ENCODE measurements around the gene DCLK1. TPM values are rescaled to one million over a fixed set of nuclear protein-coding genes. Genes with fewer than 3 reads are reported as not detected.

DCLK1 gene
- total and polyA plus RNA-seq, 10 of the 15 experiments (the other 5 are each of a cell fraction or from before 2014, with no cell fraction given): not detected

DNA sequence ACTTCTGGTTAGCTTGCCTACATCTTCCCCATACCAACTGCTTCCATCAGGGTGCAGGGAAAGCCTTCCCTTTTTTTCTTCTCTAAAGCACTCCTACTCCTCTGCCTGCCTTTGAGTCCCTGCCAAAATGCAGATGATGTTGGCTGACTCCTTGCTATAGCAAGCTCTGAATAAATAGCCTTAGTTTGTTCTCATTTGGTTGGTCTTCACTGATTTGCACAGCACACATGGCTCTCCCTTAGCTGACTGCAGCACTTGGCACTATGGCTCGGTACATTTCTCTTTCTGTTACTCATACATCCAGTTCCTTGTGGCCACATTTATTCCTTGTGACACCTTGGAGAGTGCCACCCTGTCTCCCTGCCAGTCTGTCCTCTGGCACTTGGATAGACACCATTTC, 249.8 kb downstream of the DCLK1 start:
- in situ Hi-C loops (cut with MboI): no loop called here
- no peak overlapping the region for H3K4me3 ChIP-seq
- H3K27me3 ChIP-seq (replicated peaks in 1 of 2; ENCODE audit: control insufficient read depth in 2 of 2, insufficient read depth in 2 of 2, low read length in 1 of 2): no peaks in the 10 kb centered on the region; a peak in 2 of 4 replicates
- POLR2A ChIA-PET: no interaction called here
- no TSS peak for BruUV-seq (replicated peaks)
- no peak for FAIRE-seq
- no peaks in the 10 kb centered on the region; the same call in 2 of the 3 replicates for H3K9me3 ChIP-seq (replicated peaks; ENCODE audit: control insufficient read depth, insufficient read depth, low read length)
- no peak overlapping the region for H2AFZ ChIP-seq (ENCODE audit: control insufficient read depth, low read depth, low read length)
- no peak overlapping the region for H3K4me2 ChIP-seq (ENCODE audit: control insufficient read depth, insufficient read depth)
- no peaks in the 10 kb centered on the region for H3K36me3 ChIP-seq (ENCODE audit: control insufficient read depth in 2 of 2, insufficient read depth in 2 of 2, low read length in 1 of 2)
- 0% methylated on average over 1 of the region's 1 CpG for WGBS (ENCODE audit: insufficient coverage, insufficient replicate concordance, low lambda C conversion rate, missing lambda C conversion rate)
- RAD21 ChIA-PET (ENCODE audit: unreplicated experiment): no interaction called here
- no peak for ATAC-seq
- no peaks in the 10 kb centered on the region for H3K4me1 ChIP-seq (ENCODE audit: control insufficient read depth, insufficient read depth, low read length)
- TF ChIP-seq, protein P1, sequence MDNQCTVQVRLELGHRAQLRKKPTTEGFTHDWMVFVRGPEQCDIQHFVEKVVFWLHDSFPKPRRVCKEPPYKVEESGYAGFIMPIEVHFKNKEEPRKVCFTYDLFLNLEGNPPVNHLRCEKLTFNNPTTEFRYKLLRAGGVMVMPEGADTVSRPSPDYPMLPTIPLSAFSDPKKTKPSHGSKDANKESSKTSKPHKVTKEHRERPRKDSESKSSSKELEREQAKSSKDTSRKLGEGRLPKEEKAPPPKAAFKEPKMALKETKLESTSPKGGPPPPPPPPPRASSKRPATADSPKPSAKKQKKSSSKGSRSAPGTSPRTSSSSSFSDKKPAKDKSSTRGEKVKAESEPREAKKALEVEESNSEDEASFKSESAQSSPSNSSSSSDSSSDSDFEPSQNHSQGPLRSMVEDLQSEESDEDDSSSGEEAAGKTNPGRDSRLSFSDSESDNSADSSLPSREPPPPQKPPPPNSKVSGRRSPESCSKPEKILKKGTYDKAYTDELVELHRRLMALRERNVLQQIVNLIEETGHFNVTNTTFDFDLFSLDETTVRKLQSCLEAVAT (IDR thresholded peaks at IDR 0.05): no peak
- no peak for TF ChIP-seq FOXK2 (IDR thresholded peaks at IDR 0.05)
- no peak for TF ChIP-seq CREM (IDR thresholded peaks at IDR 0.05; ENCODE audit: low read depth)
- no peak for TF ChIP-seq POLR2AphosphoS2 (IDR thresholded peaks at IDR 0.05; ENCODE audit: low read depth, low read length)
- no peak for TF ChIP-seq RAD51 (IDR thresholded peaks at IDR 0.05)
- TF ChIP-seq ZNF274 (IDR thresholded peaks at IDR 0.05; ENCODE audit: insufficient read depth, insufficient read length): no peak
- TF ChIP-seq NBN (IDR thresholded peaks at IDR 0.05): no peak
- TF ChIP-seq, protein P2, sequence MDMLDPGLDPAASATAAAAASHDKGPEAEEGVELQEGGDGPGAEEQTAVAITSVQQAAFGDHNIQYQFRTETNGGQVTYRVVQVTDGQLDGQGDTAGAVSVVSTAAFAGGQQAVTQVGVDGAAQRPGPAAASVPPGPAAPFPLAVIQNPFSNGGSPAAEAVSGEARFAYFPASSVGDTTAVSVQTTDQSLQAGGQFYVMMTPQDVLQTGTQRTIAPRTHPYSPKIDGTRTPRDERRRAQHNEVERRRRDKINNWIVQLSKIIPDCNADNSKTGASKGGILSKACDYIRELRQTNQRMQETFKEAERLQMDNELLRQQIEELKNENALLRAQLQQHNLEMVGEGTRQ (IDR thresholded peaks at IDR 0.05; ENCODE audit: borderline replicate concordance, low read depth, low read length): no peak
- TF ChIP-seq PAX5 (IDR thresholded peaks at IDR 0.05; ENCODE audit: borderline replicate concordance, low read depth, low read length): no peak
- no peak for TF ChIP-seq EGR1 (IDR thresholded peaks at IDR 0.05; ENCODE audit: borderline replicate concordance in 1 of 2, low read depth in 2 of 2, low read length in 2 of 2)
- no peak for TF ChIP-seq POLR2A (IDR thresholded peaks at IDR 0.05; ENCODE audit: low read depth, low read length)
- TF ChIP-seq PAX8 (IDR thresholded peaks at IDR 0.05): no peak
- no peak for TF ChIP-seq ETV6 (conservative IDR thresholded peaks at IDR 0.05 in 1 of 2, IDR thresholded peaks at IDR 0.05 in 1 of 2; ENCODE audit: borderline replicate concordance in 1 of 2, low read depth in 1 of 2)
- no peak for DNase-seq (ENCODE audit: low read depth, low spot score)
- H3K9ac ChIP-seq (ENCODE audit: control insufficient read depth, insufficient read depth, low read length): no peak overlapping the region
- CTCF ChIA-PET: interaction anchor here (0.6 kb wide), 1 partner anchor 48 kb away, joined by 3 read pairs; no protein-coding TSS in a partner anchor
- intact Hi-C loops (cut with micrococcal nuclease; ENCODE audit: unreplicated experiment): no loop called here
- H3K79me2 ChIP-seq (ENCODE audit: control insufficient read depth, insufficient read depth, low read length): no peaks in the 10 kb centered on the region
- SMC1A ChIA-PET (ENCODE audit: uncharacterized antibody, unreplicated experiment): no interaction called here
- H3K27ac ChIP-seq (ENCODE audit: control insufficient read depth, insufficient read depth): no peak overlapping the region
- no peaks in the 10 kb centered on the region for H4K20me1 ChIP-seq (ENCODE audit: control insufficient read depth, insufficient read depth)
